ENCODE measurements around the gene WNK2.

WNK2 gene

GRCh38 chr9:93236541-93237206, 52.7 kb downstream of the WNK2 start:
- TF ChIP-seq CTCF (conservative IDR thresholded peaks at IDR 0.05; ENCODE audit: control insufficient read depth, insufficient read depth, low read depth, low read length) = no peak
- no peak overlapping the region for H3K4me3 ChIP-seq (ENCODE audit: control insufficient read depth, low read depth, low read length)
- no peak for DNase-seq (ENCODE audit: low read depth)

- no peak for DNase-seq (ENCODE audit: low read depth)
- H3K4me3 ChIP-seq (ENCODE audit: control insufficient read depth, low read depth, low read length) = no peak overlapping the region
- TF ChIP-seq CTCF (conservative IDR thresholded peaks at IDR 0.05; ENCODE audit: control insufficient read depth, insufficient read depth, low read depth, low read length) = no peak
Observed at GRCh38 chr9:93237540-93237939, 53.6 kb downstream of the WNK2 start.

GRCh38 chr9:93238953-93239925, 55.3 kb downstream of the WNK2 start:
- TF ChIP-seq CTCF (conservative IDR thresholded peaks at IDR 0.05; ENCODE audit: control insufficient read depth, insufficient read depth, low read depth, low read length) = no peak
- DNase-seq (ENCODE audit: low read depth) = no peak

GRCh38 chr9:93240891-93241334, 57.0 kb downstream of the WNK2 start:
- H3K4me3 ChIP-seq (ENCODE audit: control insufficient read depth, low read depth, low read length) = no peak overlapping the region
- no peak for DNase-seq (ENCODE audit: low read depth)
- TF ChIP-seq CTCF (conservative IDR thresholded peaks at IDR 0.05; ENCODE audit: control insufficient read depth, insufficient read depth, low read depth, low read length) = no peak

More at GRCh38 chr9:93238953-93239925, 55.3 kb downstream of the WNK2 start:
- H3K4me3 ChIP-seq (ENCODE audit: control insufficient read depth, low read depth, low read length) = no peak overlapping the region

GRCh38 chr9:93243112-93243511, 59.2 kb downstream of the WNK2 start:
- DNase-seq (ENCODE audit: low read depth) = no peak
- TF ChIP-seq CTCF (conservative IDR thresholded peaks at IDR 0.05; ENCODE audit: control insufficient read depth, insufficient read depth, low read depth, low read length) = no peak
- no peak overlapping the region for H3K4me3 ChIP-seq (ENCODE audit: control insufficient read depth, low read depth, low read length)

GRCh38 chr9:93244101-93244500, 60.2 kb downstream of the WNK2 start:
- no peak for TF ChIP-seq CTCF (conservative IDR thresholded peaks at IDR 0.05; ENCODE audit: control insufficient read depth, insufficient read depth, low read depth, low read length)
- H3K4me3 ChIP-seq (ENCODE audit: control insufficient read depth, low read depth, low read length) = no peak overlapping the region
- no peak for DNase-seq (ENCODE audit: low read depth)
